ENCODE measurements around the gene PLEKHA6. TPM values are rescaled to one million over a fixed set of nuclear protein-coding genes. Genes with fewer than 3 reads are reported as not detected.
A peak's percentile ranks its signal among the peaks of the same experiment; 100 is the strongest.

PLEKHA6 gene
- total and polyA plus RNA-seq, 5 donors from 2014 or later: 0.17 TPM; not detected in 4

DNA sequence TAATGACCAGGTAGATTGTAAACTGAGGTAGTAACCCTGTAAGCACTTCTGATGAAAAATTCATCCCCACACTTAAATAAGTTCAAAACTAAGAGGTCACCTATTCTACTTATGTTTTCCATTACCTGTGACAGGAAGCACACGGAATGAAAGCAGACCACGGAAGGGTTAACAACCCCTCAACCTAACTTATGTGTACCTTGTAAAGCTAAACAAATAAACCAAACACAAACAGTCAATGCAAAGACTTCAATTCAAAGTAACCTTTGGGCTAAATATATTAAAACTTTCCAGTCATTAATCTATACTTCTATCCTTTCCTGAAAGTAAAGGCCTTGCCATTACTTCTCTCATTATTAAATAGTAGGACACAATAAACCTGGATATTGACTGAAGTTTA, 44.9 kb upstream of the PLEKHA6 start:
- ATAC-seq (ENCODE audit: low read depth in 2 of 2): no peak
- Mint-ChIP-seq H3K4me1 (peaks cover 28 to 49% (median 31%) of the 10 kb centered on the region in 4 donors), H3K27ac (peak overlapping the region in 1 of 3 donors; percentile 29), H3K4me3 (peak overlapping the region; percentile 28 to 99 (median 37)), H3K36me3 (peaks cover 35% of the 10 kb centered on the region), H3K9me3 (no peaks in the 10 kb centered on the region), H3K27me3 (no peaks in the 10 kb centered on the region)
- H3K27me3 ChIP-seq (ENCODE audit: control insufficient read depth, insufficient read depth, low read length): no peaks in the 10 kb centered on the region
- no peak for DNase-seq
- H3K27ac ChIP-seq (ENCODE audit: insufficient read depth, low read length, poor library complexity, severe bottlenecking): peak overlapping the region; percentile 71
- H3K36me3 ChIP-seq (ENCODE audit: control insufficient read depth, insufficient read depth, low read length): peaks cover 72% of the 10 kb centered on the region
- H3K4me1 ChIP-seq (ENCODE audit: control insufficient read depth, insufficient read depth, low read length, poor library complexity, severe bottlenecking): peaks cover 37% of the 10 kb centered on the region
- peak overlapping the region; percentile 100 for H3K4me3 ChIP-seq (ENCODE audit: low read depth, low read length)
- H3K9me3 ChIP-seq (ENCODE audit: control insufficient read depth in 2 of 2, low read length in 2 of 2): no peaks in the 10 kb centered on the region

- Mint-ChIP-seq H3K27ac (no peak overlapping the region), H3K4me3 (no peak overlapping the region), H3K27me3 (no peaks in the 10 kb centered on the region), H3K9me3 (no peaks in the 10 kb centered on the region), H3K4me1 (peaks cover 24 to 57% (median 33%) of the 10 kb centered on the region in 4 donors), H3K36me3 (peaks cover 29% of the 10 kb centered on the region)
- DNase-seq: no peak
- H3K4me1 ChIP-seq (ENCODE audit: control insufficient read depth, insufficient read depth, low read length, poor library complexity, severe bottlenecking): peaks cover 25% of the 10 kb centered on the region
- no peaks in the 10 kb centered on the region for H3K9me3 ChIP-seq (ENCODE audit: control insufficient read depth in 2 of 2, low read length in 2 of 2)
- peaks cover 80% of the 10 kb centered on the region for H3K36me3 ChIP-seq (ENCODE audit: control insufficient read depth, insufficient read depth, low read length)
- H3K27ac ChIP-seq (ENCODE audit: insufficient read depth, low read length, poor library complexity, severe bottlenecking): peak overlapping the region; percentile 25
- H3K27me3 ChIP-seq (ENCODE audit: control insufficient read depth, insufficient read depth, low read length): no peaks in the 10 kb centered on the region
- no peak overlapping the region for H3K4me3 ChIP-seq (ENCODE audit: low read depth, low read length)
- ATAC-seq (ENCODE audit: low read depth in 2 of 2): no peak
Observed at GRCh38 chr1:204402391-204402790, 42.7 kb upstream of the PLEKHA6 start.

- ATAC-seq (ENCODE audit: low read depth in 2 of 2): no peak
- no peak for DNase-seq
- no peaks in the 10 kb centered on the region for H3K9me3 ChIP-seq (ENCODE audit: control insufficient read depth in 2 of 2, low read length in 2 of 2)
- Mint-ChIP-seq H3K27ac (peak overlapping the region in 2 of 3 donors; percentile 15 to 26), H3K9me3 (no peaks in the 10 kb centered on the region), H3K36me3 (peaks cover 29% of the 10 kb centered on the region), H3K4me1 (peaks cover 23 to 51% (median 30%) of the 10 kb centered on the region in 4 donors), H3K4me3 (no peak overlapping the region), H3K27me3 (no peaks in the 10 kb centered on the region)
- H3K27ac ChIP-seq (ENCODE audit: insufficient read depth, low read length, poor library complexity, severe bottlenecking): peak overlapping the region; percentile 38
- no peak overlapping the region for H3K4me3 ChIP-seq (ENCODE audit: low read depth, low read length)
- no peaks in the 10 kb centered on the region for H3K27me3 ChIP-seq (ENCODE audit: control insufficient read depth, insufficient read depth, low read length)
- peaks cover 82% of the 10 kb centered on the region for H3K36me3 ChIP-seq (ENCODE audit: control insufficient read depth, insufficient read depth, low read length)
- peaks cover 22% of the 10 kb centered on the region for H3K4me1 ChIP-seq (ENCODE audit: control insufficient read depth, insufficient read depth, low read length, poor library complexity, severe bottlenecking)
Observed at GRCh38 chr1:204401730-204402129, 42.0 kb upstream of the PLEKHA6 start.

- no peaks in the 10 kb centered on the region for H3K27me3 ChIP-seq (ENCODE audit: control insufficient read depth, insufficient read depth, low read length)
- Mint-ChIP-seq H3K36me3 (peaks cover 26% of the 10 kb centered on the region), H3K4me3 (no peak overlapping the region), H3K9me3 (no peaks in the 10 kb centered on the region), H3K27ac (peak overlapping the region in 2 of 3 donors; percentile 0 to 7), H3K4me1 (peaks cover 17 to 46% (median 25%) of the 10 kb centered on the region in 4 donors), H3K27me3 (no peaks in the 10 kb centered on the region)
- DNase-seq (no peak), ATAC-seq (ENCODE audit: low read depth in 2 of 2) (no peak)
- peak overlapping the region; percentile 37 for H3K27ac ChIP-seq (ENCODE audit: insufficient read depth, low read length, poor library complexity, severe bottlenecking)
- no peaks in the 10 kb centered on the region for H3K9me3 ChIP-seq (ENCODE audit: control insufficient read depth in 2 of 2, low read length in 2 of 2)
- peaks cover 16% of the 10 kb centered on the region for H3K4me1 ChIP-seq (ENCODE audit: control insufficient read depth, insufficient read depth, low read length, poor library complexity, severe bottlenecking)
- H3K36me3 ChIP-seq (ENCODE audit: control insufficient read depth, insufficient read depth, low read length): peaks cover 79% of the 10 kb centered on the region
- no peak overlapping the region for H3K4me3 ChIP-seq (ENCODE audit: low read depth, low read length)
Observed at GRCh38 chr1:204400882-204401510, 41.3 kb upstream of the PLEKHA6 start.

DNA sequence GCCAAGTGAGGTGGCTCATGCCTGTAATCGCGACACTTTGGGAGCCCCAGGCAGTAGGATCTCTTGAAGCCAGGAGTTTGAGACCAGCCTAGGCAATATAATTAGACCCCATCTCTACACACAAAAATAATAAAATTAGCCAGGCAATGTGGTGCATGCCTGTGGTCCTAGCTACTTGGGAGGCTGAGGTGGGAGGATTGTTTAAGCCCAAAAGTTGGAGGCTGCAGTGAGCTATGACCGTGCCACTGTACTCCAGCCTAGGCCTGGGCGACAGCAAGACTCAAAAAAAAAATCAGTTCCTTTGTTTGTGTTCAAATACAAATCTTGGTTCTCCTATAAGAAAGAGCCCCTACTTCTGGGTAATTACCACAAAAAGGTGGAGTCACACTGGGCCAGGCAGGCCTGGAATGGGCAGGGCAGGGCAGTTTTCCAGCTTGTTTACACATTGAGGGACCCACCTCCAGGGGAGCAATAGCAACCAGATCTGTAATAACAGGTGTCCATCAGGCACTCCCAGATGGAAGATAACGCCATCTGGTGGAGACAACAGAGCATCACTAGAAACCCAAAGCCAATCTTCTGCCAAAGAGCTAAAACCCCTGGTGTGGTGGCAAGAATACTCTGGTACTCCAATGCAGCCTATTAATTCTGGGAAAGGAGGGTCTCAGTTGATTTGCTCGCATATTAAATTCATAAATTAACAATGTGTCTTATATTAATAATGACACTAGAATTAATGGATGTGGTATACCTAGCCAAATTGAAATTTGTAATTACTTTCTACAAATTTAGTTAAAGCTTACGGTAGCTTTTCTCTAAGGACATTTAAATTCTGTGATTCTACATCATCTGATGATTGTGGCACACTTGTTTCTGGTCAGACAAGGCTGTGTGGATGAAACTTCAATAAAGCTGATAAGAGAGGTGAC, 38.7 kb upstream of the PLEKHA6 start:
- peaks cover 20% of the 10 kb centered on the region for H3K36me3 Mint-ChIP-seq
- Histone ChIP-seq H3K4me3 (ENCODE audit: low read depth, low read length) (no peak overlapping the region), H3K36me3 (ENCODE audit: control insufficient read depth, insufficient read depth, low read length) (peaks cover 53% of the 10 kb centered on the region), H3K27ac (ENCODE audit: insufficient read depth, low read length, poor library complexity, severe bottlenecking) (peak overlapping the region; percentile 59), H3K4me1 (ENCODE audit: control insufficient read depth, insufficient read depth, low read length, poor library complexity, severe bottlenecking) (no peaks in the 10 kb centered on the region), H3K27me3 (ENCODE audit: control insufficient read depth, insufficient read depth, low read length) (no peaks in the 10 kb centered on the region), H3K9me3 (ENCODE audit: control insufficient read depth in 2 of 2, low read length in 2 of 2) (no peaks in the 10 kb centered on the region)
- peak overlapping the region in 2 of 3 donors; percentile 75 to 79 for H3K27ac Mint-ChIP-seq
- ATAC-seq (ENCODE audit: low read depth in 2 of 2) (peak; percentile 89 to 90), DNase-seq (peak; percentile 46 to 74 (median 67))
- H3K27me3 Mint-ChIP-seq: no peaks in the 10 kb centered on the region
- no peaks in the 10 kb centered on the region for H3K9me3 Mint-ChIP-seq
- no peak overlapping the region for H3K4me3 Mint-ChIP-seq
- peaks cover 11 to 31% (median 15%) of the 10 kb centered on the region in 4 donors for H3K4me1 Mint-ChIP-seq

- H3K36me3 ChIP-seq (ENCODE audit: control insufficient read depth, insufficient read depth, low read length): peaks cover 32% of the 10 kb centered on the region
- H3K36me3 Mint-ChIP-seq: peaks cover 19% of the 10 kb centered on the region
- no peaks in the 10 kb centered on the region for H3K27me3 Mint-ChIP-seq
- H3K9me3 ChIP-seq (ENCODE audit: control insufficient read depth in 2 of 2, low read length in 2 of 2): no peaks in the 10 kb centered on the region
- no peaks in the 10 kb centered on the region for H3K9me3 Mint-ChIP-seq
- no peak overlapping the region for H3K4me3 Mint-ChIP-seq
- ATAC-seq (ENCODE audit: low read depth in 2 of 2) (no peak), DNase-seq (no peak)
- no peaks in the 10 kb centered on the region for H3K4me1 ChIP-seq (ENCODE audit: control insufficient read depth, insufficient read depth, low read length, poor library complexity, severe bottlenecking)
- H3K4me1 Mint-ChIP-seq: peaks cover 10 to 23% (median 12%) of the 10 kb centered on the region in 4 donors
- no peaks in the 10 kb centered on the region for H3K27me3 ChIP-seq (ENCODE audit: control insufficient read depth, insufficient read depth, low read length)
- no peak overlapping the region for H3K4me3 ChIP-seq (ENCODE audit: low read depth, low read length)
- no peak overlapping the region for H3K27ac ChIP-seq (ENCODE audit: insufficient read depth, low read length, poor library complexity, severe bottlenecking)
- H3K27ac Mint-ChIP-seq: peak overlapping the region in 1 of 3 donors; percentile 86
Observed at GRCh38 chr1:204396015-204396583, 36.4 kb upstream of the PLEKHA6 start.

- H3K36me3 Mint-ChIP-seq: peaks cover 4% of the 10 kb centered on the region
- H3K27ac Mint-ChIP-seq: peak overlapping the region in 2 of 3 donors; percentile 21 to 34
- no peaks in the 10 kb centered on the region for H3K9me3 Mint-ChIP-seq
- ATAC-seq (ENCODE audit: low read depth in 2 of 2): no peak
- DNase-seq: no peak
- Histone ChIP-seq H3K4me1 (ENCODE audit: control insufficient read depth, insufficient read depth, low read length, poor library complexity, severe bottlenecking) (no peaks in the 10 kb centered on the region), H3K9me3 (ENCODE audit: control insufficient read depth in 2 of 2, low read length in 2 of 2) (no peaks in the 10 kb centered on the region), H3K27ac (ENCODE audit: insufficient read depth, low read length, poor library complexity, severe bottlenecking) (no peak overlapping the region), H3K27me3 (ENCODE audit: control insufficient read depth, insufficient read depth, low read length) (no peaks in the 10 kb centered on the region), H3K36me3 (ENCODE audit: control insufficient read depth, insufficient read depth, low read length) (peaks cover 1% of the 10 kb centered on the region), H3K4me3 (ENCODE audit: low read depth, low read length) (no peak overlapping the region)
- peaks cover 9 to 18% (median 10%) of the 10 kb centered on the region in 4 donors for H3K4me1 Mint-ChIP-seq
- H3K4me3 Mint-ChIP-seq: no peak overlapping the region
- peaks cover 4% of the 10 kb centered on the region for H3K27me3 Mint-ChIP-seq
Observed at GRCh38 chr1:204391629-204392028, 31.9 kb upstream of the PLEKHA6 start.

Measured in CD4-positive, CD25-positive, alpha-beta regulatory T cell (primary cell).